K562 (cell line): Measurements from ENCODE around the gene SOX4. TPM values are rescaled to one million over a fixed set of nuclear protein-coding genes. Genes with fewer than 3 reads are reported as not detected.

Source experiments
- ATAC-seq: fragments of 200-7000 bp; cut with Tn5 transposase; 3 replicates; pipeline ENCODE4 v1.9.1; 2020; ENCODE audit warnings: moderate library complexity
- BruUV-seq: library from RNA; stranded (reverse); fragments of 400-500 nt; replicated peaks from 2 replicates; lab custom pipeline; 2021; lab: Mats Ljungman, UMichigan
- CTCF ChIA-PET: fragments of 300-600 bp; formaldehyde crosslinking; extraction: SDS; loops from one replicate; lab custom pipeline; 2021; ENCODE audit warnings: low intra/inter-chr PET ratio; lab: Yijun Ruan, JAX
- POLR2A ChIA-PET: fragments of 300-600, 350-650 bp; sonication (Branson Sonifier 250); formaldehyde crosslinking; extraction: SDS; loops from one replicate; lab custom pipeline; 2021; ENCODE audit warnings: antibody characterized with exemption, inconsistent platforms; lab: Yijun Ruan, JAX
- DNase-seq, 4 experiments: peaks; one replicate each; pipeline versions ENCODE4 v3.0.0 to v3.0.0-alpha.2; 2011 to 2018; ENCODE audit warnings: low spot score in 3 of 4, mixed read lengths in 3 of 4; ENCODE audit errors: extremely low read depth in 1 of 4
- FAIRE-seq: peaks from 2 replicates; lab custom pipeline; 2011; peaks lifted over from hg19 to GRCh38; lab: Jason Lieb, UNC
- H2AFZ ChIP-seq: 2 replicates; pipeline ENCODE4 v1.6.0; 2011; ENCODE audit warnings: low read depth, low read length, control low read depth, inconsistent platforms
- H3K27ac ChIP-seq: fragments of 200-600 bp; 3 replicates; pipeline ENCODE4 v1.8.0; 2011; ENCODE audit warnings: low read depth, mild to moderate bottlenecking, control low read depth, inconsistent platforms, low read length, moderate library complexity, mixed read lengths; ENCODE audit errors: extremely low read depth
- H3K27me3 ChIP-seq, 2 experiments: fragments of 300-600 bp in 1 of 2; 2 replicates in 1 of 2; 3 replicates in 1 of 2; pipeline versions ENCODE4 v1.6.0 to v1.8.0; 2011; ENCODE audit warnings: inconsistent platforms in 2 of 2, low read length in 2 of 2, mild to moderate bottlenecking in 1 of 2, mixed read lengths in 1 of 2, moderate library complexity in 1 of 2; ENCODE audit not compliant: control insufficient read depth in 2 of 2, insufficient read depth in 2 of 2
- H3K36me3 ChIP-seq: fragments of 300-600 bp; 3 replicates; pipeline ENCODE4 v1.8.0; 2011; ENCODE audit warnings: mild to moderate bottlenecking, low read length, inconsistent platforms; ENCODE audit not compliant: control insufficient read depth, insufficient read depth
- H3K4me1 ChIP-seq, 2 experiments: fragments of 200-600 bp in 1 of 2; replicated peaks in 1 of 2; 2 replicates in 1 of 2; 3 replicates in 1 of 2; pipeline versions ENCODE4 v1.5.1 to v1.8.0; 2011; ENCODE audit warnings: inconsistent platforms in 2 of 2, low read length in 2 of 2, mild to moderate bottlenecking in 1 of 2, mixed read lengths in 1 of 2, moderate library complexity in 1 of 2; ENCODE audit not compliant: control insufficient read depth in 2 of 2, insufficient read depth in 2 of 2
- H3K4me2 ChIP-seq: 2 replicates; pipeline ENCODE4 v1.6.1; 2011; ENCODE audit warnings: low read length, control low read depth, inconsistent platforms, mixed read lengths; ENCODE audit not compliant: insufficient read depth
- H3K4me3 ChIP-seq: fragments of 200-600 bp; sonication (generic), shearing (Covaris generic); 2 replicates; pipeline ENCODE4 v1.5.1; 2016; ENCODE audit warnings: control low read depth, inconsistent platforms
- H3K79me2 ChIP-seq: fragments of 200-600 bp; 3 replicates; pipeline ENCODE4 v1.8.0; 2011; ENCODE audit warnings: low read length, inconsistent platforms; ENCODE audit not compliant: control insufficient read depth, insufficient read depth
- H3K9ac ChIP-seq, 2 experiments: 2 replicates each; pipeline versions ENCODE4 v1.6.0 to v1.6.1; 2011; ENCODE audit warnings: low read depth in 2 of 2, low read length in 2 of 2, control low read depth in 1 of 2, inconsistent platforms in 1 of 2, mild to moderate bottlenecking in 1 of 2, mixed read lengths in 1 of 2; ENCODE audit not compliant: insufficient read depth in 1 of 2
- H3K9me1 ChIP-seq: one replicate; pipeline ENCODE4 v1.6.0; 2011; ENCODE audit warnings: inconsistent platforms, mild to moderate bottlenecking, low read length, moderate library complexity; ENCODE audit not compliant: control insufficient read depth, insufficient read depth
- H3K9me3 ChIP-seq: replicated peaks from 2 replicates; pipeline ENCODE4 v1.5.1; 2011; ENCODE audit warnings: low read depth, low read length, inconsistent platforms; ENCODE audit not compliant: control insufficient read depth, insufficient read depth
- H4K20me1 ChIP-seq: replicated peaks from 2 replicates; pipeline ENCODE4 v1.6.1; 2011; ENCODE audit warnings: low read length, inconsistent platforms, mixed read lengths; ENCODE audit not compliant: control insufficient read depth, insufficient read depth
- CLOCK ChIP-seq: fragments of 250-450 bp; sonication (Bioruptor Pico); IDR thresholded peaks from 2 replicates; pipeline ENCODE4 v1.4.0; 2020; ENCODE audit warnings: mild to moderate bottlenecking, moderate library complexity, borderline replicate concordance
- FOSL1 ChIP-seq: fragments of 200-800 bp; sonication (Bioruptor generic); conservative IDR thresholded peaks from 2 replicates; pipeline ENCODE4 v1.6.1; 2016; ENCODE audit warnings: missing genetic modification characterization, missing compliant biosample characterization
- HIVEP1 ChIP-seq: fragments of 250-450 bp; sonication (Bioruptor Pico); IDR thresholded peaks from 2 replicates; pipeline ENCODE4 v1.4.0; 2020; ENCODE audit warnings: mild to moderate bottlenecking
- MAFG ChIP-seq: fragments of 450-650 bp; conservative IDR thresholded peaks from 2 replicates; pipeline ENCODE4 v1.6.1; 2016; ENCODE audit warnings: missing genetic modification characterization, missing compliant biosample characterization
- ZNF384 ChIP-seq: IDR thresholded peaks from 2 replicates; pipeline ENCODE4 v1.6.1; 2012; ENCODE audit warnings: low read depth, low read length, improper control_type of control experiment
- ZNF764 ChIP-seq: fragments of 250-450 bp; sonication (Bioruptor Pico); IDR thresholded peaks from 2 replicates; pipeline ENCODE4 v1.4.0; 2020; ENCODE audit warnings: low read depth, mild to moderate bottlenecking, moderate library complexity
- whole genome bisulfite sequencing: fragments of 100-300 bp; shearing (Covaris generic); methylation state at CpG from one replicate; pipeline ENCODE4 v1.1.6; 2016; ENCODE audit warnings: low coverage, mixed read lengths; ENCODE audit not compliant: insufficient coverage; ENCODE audit errors: missing lambda C conversion rate; 5-methylcytosine and 5-hydroxymethylcytosine counted together
- in situ Hi-C: fragments of 300-500 bp; cut with MboI; formaldehyde crosslinking; loops from 4 replicates; pipeline ENCODE4 v1.15.0; 2018; ENCODE audit warnings: inconsistent platforms, mixed read lengths
- intact Hi-C: fragments of 100-400 bp; cut with micrococcal nuclease; formaldehyde crosslinking; loops from 2 replicates; pipeline ENCODE4 v1.14.2; 2022
- polyA plus RNA-seq, 8 experiments: library from polyadenylated mRNA; depleted of rRNA in 4 of 8; stranded (reverse) in 5 of 8; unstranded in 3 of 8; fragments of >200 nt; fragmentation: Nextera tagmentation in 2 of 8; fragmentation: Illumina TruSeq in 1 of 8; extraction: Ambion mirVana in 2 of 8; extraction: Trizol in 1 of 8; gene quantifications; 2 replicates each; pipeline versions ENCODE4 v1.2.1 to v1.2.3, GENCODE V29; 2011 to 2014; ENCODE audit warnings: inconsistent platforms in 1 of 8, missing spikeins in 1 of 8
- total RNA-seq, 7 experiments: library from RNA; depleted of rRNA in 6 of 7; stranded (reverse); fragments of >200 nt in 6 of 7; fragmentation: Illumina TruSeq in 2 of 7; extraction: Trizol in 2 of 7; gene quantifications; 2 replicates each; pipeline versions ENCODE4 v1.2.1 to v1.2.3, GENCODE V29; 2011 to 2021; ENCODE audit warnings: low replicate concordance in 1 of 7

SOX4 gene
- total and polyA plus RNA-seq, 9 of the 15 experiments (the other 6 are each of a cell fraction or from before 2014, with no cell fraction given), result 0.03 to 0.29 (median 0.04) TPM

- in situ Hi-C loops, result no loop called here
- intact Hi-C loops, result no loop called here
- Histone ChIP-seq H4K20me1 (no peaks in the 10 kb centered on the region), H3K9me3 (no peaks in the 10 kb centered on the region; the same call in 1 of the 2 replicates), H3K79me2 (no peaks in the 10 kb centered on the region), H3K4me3 (no peak overlapping the region), H3K9me1 (no peaks in the 10 kb centered on the region), H2AFZ (no peak overlapping the region), H3K9ac (no peak overlapping the region), H3K4me1 (no peaks in the 10 kb centered on the region)
- FAIRE-seq (no peak), ATAC-seq (no peak)
- BruUV-seq, result no TSS peak
- 3% methylated on average over 5 of the region's 5 CpGs for WGBS
- TF ChIP-seq MAFG (tag) (no peak), ZNF764 (CRISPR knock-in tag) (no peak), ZNF384 (no peak), FOSL1 (tag) (no peak), CLOCK (CRISPR knock-in tag) (no peak), HIVEP1 (CRISPR knock-in tag) (no peak)
- TF ChIP-seq, all 486 proteins: peak for 0
- Histone ChIP-seq H3K27me3 (no peaks in the 10 kb centered on the region), H3K27ac (no peak overlapping the region), H3K4me2 (no peak overlapping the region), H3K36me3 (no peaks in the 10 kb centered on the region)
- DNase-seq, result no peak
- POLR2A ChIA-PET, result no interaction called here
- CTCF ChIA-PET, result no interaction called here
Observed at GRCh38 chr6:21555197-21555596, 38.4 kb upstream of the SOX4 start.
